ENCODE measurements around the gene RYR2.

GRCh38 chr1:237677979-237678378 is 636.0 kb downstream of the RYR2 start:
- TF ChIP-seq POLR2A (conservative IDR thresholded peaks at IDR 0.05) (no peak), POLR2G (IDR thresholded peaks at IDR 0.05; ENCODE audit: low read depth, low read length) (no peak), CHCHD3 (CRISPR knock-in tag; IDR thresholded peaks at IDR 0.05) (no peak), ZNF609 (CRISPR knock-in tag; IDR thresholded peaks at IDR 0.05; ENCODE audit: borderline replicate concordance) (no peak), SP1 (CRISPR knock-in tag; IDR thresholded peaks at IDR 0.05) (no peak), ZNF280A (IDR thresholded peaks at IDR 0.05; ENCODE audit: low read depth, partially characterized antibody) (no peak), TGIF2 (CRISPR knock-in tag; IDR thresholded peaks at IDR 0.05) (no peak), GTF2F1 (IDR thresholded peaks at IDR 0.05; ENCODE audit: low read depth, low read length) (no peak), CTCF (IDR thresholded peaks at IDR 0.05 in 2 of 3, conservative IDR thresholded peaks at IDR 0.05 in 1 of 3; ENCODE audit: insufficient read depth in 2 of 3, low read depth in 1 of 3, low read length in 3 of 3) (no peak), CCAR2 (IDR thresholded peaks at IDR 0.05; ENCODE audit: low read depth, low read length) (no peak), GTF3C2 (IDR thresholded peaks at IDR 0.05; ENCODE audit: borderline replicate concordance, extremely low read depth, insufficient read length) (no peak), DPF2 (IDR thresholded peaks at IDR 0.05) (no peak)
